T47D (cell line): Measurements from ENCODE around the gene WIPF3.

Source experiments
- DNase-seq, 2 experiments: peaks; one replicate each; pipeline versions ENCODE4 v3.0.0 to v3.0.0-alpha.2; 2011 to 2012; ENCODE audit warnings: low read depth in 1 of 2, low spot score in 1 of 2
- JUND ChIP-seq: IDR thresholded peaks from 2 replicates; pipeline ENCODE4 v1.6.1; 2012; ENCODE audit warnings: low read depth
- in situ Hi-C: cut with HindIII; loops from 2 replicates; pipeline ENCODE4 v1.10.0; 2016; ENCODE audit warnings: low sequenced_read_pairs, low pct_unique_long_range_greater_than_20kb

The WIPF3 gene

DNA sequence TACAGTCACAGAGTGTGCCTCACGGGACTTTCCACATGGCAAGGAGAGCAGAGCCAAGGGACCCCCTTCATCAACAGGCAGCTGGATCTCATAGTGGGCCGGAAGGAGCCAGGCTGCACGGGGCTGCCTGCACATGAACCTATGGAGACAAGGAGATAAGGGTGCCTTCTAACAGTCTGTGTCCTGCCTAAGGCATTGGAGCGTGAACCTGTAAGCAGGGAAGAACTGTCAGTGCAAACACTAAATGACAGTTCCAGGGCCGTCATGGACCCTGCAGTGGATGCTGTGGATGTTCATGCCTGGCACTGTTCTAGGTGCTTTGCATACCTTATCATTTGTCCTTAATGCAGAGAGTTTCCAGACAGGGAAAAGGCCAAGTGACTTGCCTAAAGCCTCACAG is 85.9 kb downstream of the WIPF3 start:
- DNase-seq = no peak
- TF ChIP-seq JUND = no peak
- in situ Hi-C loops = no loop called here

- in situ Hi-C loops = no loop called here
- TF ChIP-seq JUND = no peak
- DNase-seq = no peak
Observed at GRCh38 chr7:29893351-29893965, 87.2 kb downstream of the WIPF3 start.

GRCh38 chr7:29894256-29894655 is 87.9 kb downstream of the WIPF3 start:
- TF ChIP-seq JUND = no peak
- no peak for DNase-seq
- in situ Hi-C loops = no loop called here

- TF ChIP-seq JUND = no peak
- DNase-seq = no peak
- in situ Hi-C loops = no loop called here
Observed at GRCh38 chr7:29895559-29895958, 89.3 kb downstream of the WIPF3 start.

DNA sequence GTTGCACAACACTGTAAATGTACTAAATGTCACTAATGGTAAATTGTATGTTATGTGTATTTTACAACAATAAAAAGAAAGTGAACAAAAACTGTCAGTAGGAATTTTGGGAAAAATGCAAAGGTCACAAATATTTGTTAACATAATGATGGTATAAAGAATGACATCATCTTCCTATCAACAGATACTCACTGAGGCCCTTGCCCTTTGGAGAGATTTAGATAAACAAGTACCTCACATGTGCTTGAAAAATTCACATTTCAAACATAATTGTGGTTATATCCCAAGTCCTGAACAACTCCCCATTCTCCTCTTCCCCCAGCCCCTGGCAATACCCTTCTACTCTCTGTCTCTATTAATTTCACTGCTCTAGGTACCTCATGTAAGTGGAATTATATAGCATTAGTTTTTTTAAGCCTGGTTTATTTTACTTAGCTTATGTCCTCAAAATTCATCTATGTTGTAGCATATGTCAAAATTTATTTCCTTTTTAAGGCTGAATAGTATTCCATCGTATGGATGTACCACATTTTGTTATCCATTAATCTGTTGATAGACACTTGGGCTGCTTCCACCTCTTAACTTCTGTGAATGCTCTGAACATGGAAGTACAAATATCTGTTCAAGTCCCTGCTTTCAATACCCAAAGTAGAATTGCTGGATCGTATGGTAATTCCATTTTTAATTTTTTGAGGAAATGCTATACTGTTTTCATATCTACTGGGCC is 90.5 kb downstream of the WIPF3 start:
- in situ Hi-C loops = no loop called here
- no peak for DNase-seq

GRCh38 chr7:29898301-29898700 is 92.0 kb downstream of the WIPF3 start:
- DNase-seq = no peak
- in situ Hi-C loops = no loop called here
- no peak for TF ChIP-seq JUND

More for the DNA sequence above, 90.5 kb downstream of the WIPF3 start:
- TF ChIP-seq JUND = no peak

- no peak for DNase-seq
- TF ChIP-seq JUND = no peak
- in situ Hi-C loops = no loop called here
Observed at GRCh38 chr7:29900745-29901144, 94.4 kb downstream of the WIPF3 start.

- DNase-seq = no peak
- TF ChIP-seq JUND = no peak
- in situ Hi-C loops = no loop called here
Observed at GRCh38 chr7:29906200-29907022, 100.1 kb downstream of the WIPF3 start.

GRCh38 chr7:29914180-29914579 is 107.9 kb downstream of the WIPF3 start:
- DNase-seq = no peak
- in situ Hi-C loops = no loop called here
- TF ChIP-seq JUND = no peak

GRCh38 chr7:29915481-29916215 is 109.3 kb downstream of the WIPF3 start:
- DNase-seq = no peak
- TF ChIP-seq JUND = no peak
- in situ Hi-C loops = no loop called here

DNA sequence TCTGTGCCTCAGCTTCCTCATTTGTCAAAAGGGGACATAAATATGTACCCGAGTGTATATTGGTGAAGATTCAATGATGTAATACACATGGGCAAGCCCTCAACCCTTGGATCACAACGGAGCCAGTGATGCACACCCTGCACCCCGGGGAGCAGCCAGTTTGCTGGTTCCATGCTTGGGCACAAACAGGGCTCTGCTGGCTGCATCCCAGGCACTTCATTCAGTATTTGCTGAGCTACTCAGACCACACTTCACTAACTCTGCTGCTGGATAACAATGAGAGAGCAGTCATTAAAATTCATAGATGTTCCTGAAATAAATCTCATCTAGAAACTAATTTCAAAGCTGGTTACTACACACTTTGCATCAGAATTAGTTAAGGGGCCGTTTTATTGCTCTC is 111.3 kb downstream of the WIPF3 start:
- in situ Hi-C loops = no loop called here
- no peak for TF ChIP-seq JUND
- DNase-seq = no peak

- no peak for DNase-seq
- in situ Hi-C loops = no loop called here
- TF ChIP-seq JUND = no peak
Observed at GRCh38 chr7:29918850-29919249, 112.5 kb downstream of the WIPF3 start.
